Endothelial cell of umbilical vein (primary cell): ENCODE measurements around the gene HSP90AB1. TPM values are rescaled to one million over a fixed set of nuclear protein-coding genes. Genes with fewer than 3 reads are reported as not detected.

Experiments used
- BruUV-seq: library from RNA; stranded (reverse); fragments of 400-500 nt; replicated peaks from 2 replicates; lab custom pipeline; 2021; lab: Mats Ljungman, UMichigan
- CTCF ChIA-PET: fragments of 300-600, 350-600 bp; sonication (Branson Sonifier 250); formaldehyde crosslinking; loops from one replicate; lab custom pipeline; 2021; ENCODE audit warnings: antibody characterized with exemption, inconsistent platforms; lab: Charles Lee
- POLR2A ChIA-PET: fragments of 300-600, 350-600 bp; sonication (Branson Sonifier 250); formaldehyde crosslinking; loops from one replicate; lab custom pipeline; 2021; ENCODE audit warnings: antibody characterized with exemption, inconsistent platforms; lab: Charles Lee
- DNase-seq: peaks from one replicate; pipeline ENCODE4 v3.0.0-alpha.2; 2011; ENCODE audit warnings: low read depth, low spot score
- FAIRE-seq: peaks from 2 replicates; lab custom pipeline; 2011; peaks lifted over from hg19 to GRCh38; lab: Jason Lieb, UNC
- H2AFZ ChIP-seq: 2 replicates; pipeline ENCODE4 v1.6.0; 2012; ENCODE audit warnings: low read depth, low read length, control low read depth, inconsistent platforms
- H3K27ac ChIP-seq: 2 replicates; pipeline ENCODE4 v1.5.1; 2011; ENCODE audit warnings: low read depth, mild to moderate bottlenecking, control low read depth, low read length, moderate library complexity; ENCODE audit not compliant: insufficient read depth
- H3K27me3 ChIP-seq, 2 experiments: 2 replicates each; pipeline versions ENCODE4 v1.6.0 to v1.6.1; 2011; ENCODE audit warnings: low read length in 2 of 2, mixed read lengths in 1 of 2; ENCODE audit not compliant: control insufficient read depth in 2 of 2, insufficient read depth in 2 of 2
- H3K36me3 ChIP-seq, 2 experiments: 2 replicates in 1 of 2; 3 replicates in 1 of 2; pipeline ENCODE4 v1.5.1; 2011; ENCODE audit warnings: low read length in 2 of 2, mild to moderate bottlenecking in 1 of 2, moderate library complexity in 1 of 2; ENCODE audit not compliant: control insufficient read depth in 2 of 2, insufficient read depth in 2 of 2; ENCODE audit errors: extremely low read depth in 1 of 2
- H3K4me1 ChIP-seq: 3 replicates; pipeline ENCODE4 v1.5.1; 2011; ENCODE audit warnings: mild to moderate bottlenecking, low read length; ENCODE audit not compliant: control insufficient read depth, insufficient read depth; ENCODE audit errors: extremely low read depth
- H3K4me2 ChIP-seq: 2 replicates; pipeline ENCODE4 v1.6.1; 2011; ENCODE audit warnings: low read length, control low read depth, mixed read lengths; ENCODE audit not compliant: insufficient read depth
- H3K4me3 ChIP-seq, 3 experiments: fragments of 200-600 bp in 1 of 3; sonication (generic), shearing (Covaris generic) in 1 of 3; replicated peaks in 1 of 3; 2 replicates each; pipeline ENCODE4 v1.5.1; 2011 to 2016; ENCODE audit warnings: control low read depth in 3 of 3, low read length in 3 of 3, mild to moderate bottlenecking in 2 of 3, inconsistent platforms in 1 of 3, low read depth in 1 of 3, moderate library complexity in 1 of 3; ENCODE audit not compliant: insufficient read depth in 1 of 3
- H3K79me2 ChIP-seq: 2 replicates; pipeline ENCODE4 v1.6.0; 2012; ENCODE audit warnings: low read length, inconsistent platforms; ENCODE audit not compliant: control insufficient read depth, insufficient read depth
- H3K9ac ChIP-seq: replicated peaks from 2 replicates; pipeline ENCODE3; 2011; ENCODE audit warnings: low read length, control low read depth; ENCODE audit not compliant: insufficient read depth; ENCODE audit errors: extremely low read depth
- H3K9me1 ChIP-seq: replicated peaks from 3 replicates; pipeline ENCODE4 v1.6.0; 2011; ENCODE audit warnings: mild to moderate bottlenecking, low read length; ENCODE audit not compliant: control insufficient read depth, insufficient read depth; ENCODE audit errors: extremely low read depth
- H3K9me3 ChIP-seq: replicated peaks from 2 replicates; pipeline ENCODE4 v1.5.1; 2012; ENCODE audit warnings: low read length, inconsistent platforms; ENCODE audit not compliant: control insufficient read depth, insufficient read depth
- H4K20me1 ChIP-seq: replicated peaks from 2 replicates; pipeline ENCODE3; 2011; ENCODE audit warnings: mild to moderate bottlenecking, low read length; ENCODE audit not compliant: control insufficient read depth, insufficient read depth; ENCODE audit errors: extremely low read depth
- EZH2 ChIP-seq: IDR thresholded peaks from 2 replicates; pipeline ENCODE4 v1.6.1; 2012; ENCODE audit warnings: borderline replicate concordance, low read depth, mild to moderate bottlenecking, moderate library complexity, low read length, inconsistent platforms; ENCODE audit not compliant: severe bottlenecking
- FOS ChIP-seq: IDR thresholded peaks from 2 replicates; pipeline ENCODE4 v1.6.1; 2011; ENCODE audit warnings: mild to moderate bottlenecking, low read length, moderate library complexity, borderline replicate concordance; ENCODE audit not compliant: insufficient read depth
- GATA2 ChIP-seq: IDR thresholded peaks from 2 replicates; pipeline ENCODE4 v1.7.0; 2011; ENCODE audit warnings: low read depth, mild to moderate bottlenecking, moderate library complexity, mixed read lengths, low read length; ENCODE audit not compliant: insufficient read length, insufficient read depth
- JUN ChIP-seq: IDR thresholded peaks from 2 replicates; pipeline ENCODE4 v1.6.1; 2011; ENCODE audit warnings: borderline replicate concordance, low read depth; ENCODE audit not compliant: insufficient read length, insufficient read depth
- MYC ChIP-seq: IDR thresholded peaks from one replicate; pipeline ENCODE4 v1.6.1; 2011; ENCODE audit warnings: mild to moderate bottlenecking, low read depth, low read length
- POLR2A ChIP-seq: IDR thresholded peaks from 2 replicates; pipeline ENCODE4 v1.6.1; 2012; ENCODE audit warnings: low read depth, mild to moderate bottlenecking, control low read depth, low read length
- POLR2AphosphoS5 ChIP-seq: IDR thresholded peaks from 2 replicates; pipeline ENCODE4 v1.6.1; 2012; ENCODE audit warnings: low read depth, mild to moderate bottlenecking, control low read depth, low read length, moderate library complexity; ENCODE audit not compliant: insufficient read depth
- dilution Hi-C: fragments of 300-500 bp; cut with MboI; formaldehyde crosslinking; loops from one replicate; pipeline ENCODE4 v1.15.0; 2019; ENCODE audit warnings: low sequenced_read_pairs; ENCODE audit not compliant: extremely low pct_ligation_motif_present
- intact Hi-C: fragments of 100-400 bp; cut with micrococcal nuclease; formaldehyde crosslinking; loops from one replicate; pipeline ENCODE4 v1.10.0; 2022
- polyA plus RNA-seq, 4 experiments: library from polyadenylated mRNA; depleted of rRNA in 3 of 4; stranded (reverse) in 3 of 4; unstranded in 1 of 4; fragments of >200 nt; gene quantifications; 2 replicates each; pipeline versions ENCODE4 v1.2.1 to v1.2.3, GENCODE V29; 2011 to 2012; ENCODE audit warnings: missing spikeins in 1 of 4
- total RNA-seq: library from RNA; stranded (reverse); gene quantifications from 2 replicates; pipeline ENCODE4 v1.2.3, GENCODE V29; 2021
- TF ChIP-seq, protein P1 (sequence below): IDR thresholded peaks from 2 replicates; pipeline ENCODE4 v1.6.1; 2011; ENCODE audit not compliant: insufficient read depth, insufficient read length
- TF ChIP-seq, protein P2 (sequence below), 2 donors: IDR thresholded peaks; 1 replicate in 1 of 2; 2 replicates in 1 of 2; pipeline ENCODE4 v1.5.1; 2011; ENCODE audit warnings: low read length in 2 of 2, mild to moderate bottlenecking in 2 of 2, moderate library complexity in 2 of 2, control low read depth in 1 of 2, inconsistent platforms in 1 of 2, low read depth in 1 of 2; ENCODE audit not compliant: insufficient read depth in 1 of 2; ENCODE audit errors: extremely low read depth in 1 of 2

The HSP90AB1 gene
- total and polyA plus RNA-seq, 2 donors (not counting 3 experiments of a cell fraction or from before 2014, with no cell fraction given): 824 to 1,201 TPM

DNA sequence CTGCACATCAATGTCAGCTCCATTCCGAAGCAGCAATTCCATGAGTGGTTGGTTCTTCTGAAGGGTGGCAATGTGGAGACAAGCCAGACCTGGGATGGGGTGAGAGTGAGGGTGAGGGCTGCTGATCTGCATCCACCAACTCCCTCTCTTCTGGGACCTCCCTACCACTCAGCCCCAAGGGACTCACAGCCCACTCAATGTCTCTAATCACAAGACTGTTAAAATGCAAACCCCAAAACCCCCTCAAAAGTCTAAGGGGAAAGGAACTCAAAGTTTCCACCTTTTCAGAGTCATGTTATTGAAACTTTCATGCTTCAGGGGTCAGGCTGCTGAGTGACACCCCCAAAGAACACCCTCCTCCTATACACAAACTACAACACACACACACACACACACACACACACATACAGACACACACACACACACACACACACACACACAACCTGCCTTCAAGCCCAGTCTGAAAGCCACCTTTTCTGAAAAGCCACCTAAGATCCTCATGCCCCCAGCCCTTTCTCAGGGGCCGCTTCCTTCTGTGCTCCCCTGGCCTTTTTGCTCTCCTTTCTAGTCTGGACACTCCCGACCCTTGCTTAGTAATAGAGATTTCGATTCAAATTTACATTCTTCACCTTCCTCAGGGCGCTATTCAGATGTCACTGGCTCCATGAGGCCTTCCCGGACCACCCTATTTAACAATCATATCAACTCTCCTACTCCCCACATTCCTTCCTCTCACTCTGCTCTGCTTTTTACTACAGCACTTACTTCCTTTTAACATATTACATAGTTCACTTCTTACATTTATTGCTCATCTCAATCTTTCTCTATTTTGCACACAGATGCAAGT is 13.8 kb downstream of the HSP90AB1 start:
- DNase-seq (no peak), FAIRE-seq (no peak)
- BruUV-seq: no TSS peak
- no peaks in the 10 kb centered on the region for H3K9me1 ChIP-seq
- H3K36me3 ChIP-seq: peaks cover 3 to 21% of the 10 kb centered on the region in 2 experiments
- H3K4me2 ChIP-seq: no peak overlapping the region
- POLR2A ChIA-PET: interaction anchor here (0.9 kb wide), 1 partner anchor 14 kb away, joined by 3 read pairs; the partner anchor contains the start of gene HSP90AB1
- no peak overlapping the region for H2AFZ ChIP-seq
- H3K9ac ChIP-seq: no peak overlapping the region
- no peak overlapping the region for H3K27ac ChIP-seq
- H3K79me2 ChIP-seq: peaks cover 38% of the 10 kb centered on the region
- no peak overlapping the region for H3K4me3 ChIP-seq
- no peaks in the 10 kb centered on the region for H3K27me3 ChIP-seq
- intact Hi-C loops (no loop called here), dilution Hi-C loops (no loop called here)
- H4K20me1 ChIP-seq: no peaks in the 10 kb centered on the region
- H3K4me1 ChIP-seq: peaks cover 39% of the 10 kb centered on the region
- no peaks in the 10 kb centered on the region for H3K9me3 ChIP-seq
- TF ChIP-seq GATA2 (no peak), POLR2A (no peak), MYC (no peak), POLR2AphosphoS5 (no peak), JUN (no peak), FOS (no peak), EZH2 (no peak)
- TF ChIP-seq, protein P1, sequence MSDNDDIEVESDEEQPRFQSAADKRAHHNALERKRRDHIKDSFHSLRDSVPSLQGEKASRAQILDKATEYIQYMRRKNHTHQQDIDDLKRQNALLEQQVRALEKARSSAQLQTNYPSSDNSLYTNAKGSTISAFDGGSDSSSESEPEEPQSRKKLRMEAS: no peak
- TF ChIP-seq, protein P2, sequence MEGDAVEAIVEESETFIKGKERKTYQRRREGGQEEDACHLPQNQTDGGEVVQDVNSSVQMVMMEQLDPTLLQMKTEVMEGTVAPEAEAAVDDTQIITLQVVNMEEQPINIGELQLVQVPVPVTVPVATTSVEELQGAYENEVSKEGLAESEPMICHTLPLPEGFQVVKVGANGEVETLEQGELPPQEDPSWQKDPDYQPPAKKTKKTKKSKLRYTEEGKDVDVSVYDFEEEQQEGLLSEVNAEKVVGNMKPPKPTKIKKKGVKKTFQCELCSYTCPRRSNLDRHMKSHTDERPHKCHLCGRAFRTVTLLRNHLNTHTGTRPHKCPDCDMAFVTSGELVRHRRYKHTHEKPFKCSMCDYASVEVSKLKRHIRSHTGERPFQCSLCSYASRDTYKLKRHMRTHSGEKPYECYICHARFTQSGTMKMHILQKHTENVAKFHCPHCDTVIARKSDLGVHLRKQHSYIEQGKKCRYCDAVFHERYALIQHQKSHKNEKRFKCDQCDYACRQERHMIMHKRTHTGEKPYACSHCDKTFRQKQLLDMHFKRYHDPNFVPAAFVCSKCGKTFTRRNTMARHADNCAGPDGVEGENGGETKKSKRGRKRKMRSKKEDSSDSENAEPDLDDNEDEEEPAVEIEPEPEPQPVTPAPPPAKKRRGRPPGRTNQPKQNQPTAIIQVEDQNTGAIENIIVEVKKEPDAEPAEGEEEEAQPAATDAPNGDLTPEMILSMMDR (IDR thresholded peaks at IDR 0.05; ENCODE audit: extremely low read depth in 1 of 2, insufficient read depth in 1 of 2, low read depth in 1 of 2, low read length in 2 of 2): no peak
- CTCF ChIA-PET: no interaction called here
